Parathyroid adenoma (tissue), 2 donors: ENCODE data around the gene FADS1.

ENCODE experiments used
- H2AFZ ChIP-seq: fragments of 300-600 bp; sonication (generic); one replicate; pipeline ENCODE4 v1.7.0; 2017; ENCODE audit warnings: antibody characterized with exemption, mild to moderate bottlenecking
- H3K27ac ChIP-seq: fragments of 300-600 bp; sonication (generic); one replicate; pipeline ENCODE4 v1.7.0; 2017
- H3K27me3 ChIP-seq: fragments of 300-600 bp; sonication (generic); one replicate; pipeline ENCODE4 v1.7.0; 2017; ENCODE audit warnings: low read length; ENCODE audit not compliant: control insufficient read depth, insufficient read depth
- H3K36me3 ChIP-seq: fragments of 300-600 bp; sonication (generic); one replicate; pipeline ENCODE4 v1.7.0; 2017; ENCODE audit warnings: low read length; ENCODE audit not compliant: control insufficient read depth, insufficient read depth
- H3K4me1 ChIP-seq: fragments of 300-600 bp; sonication (generic); one replicate; pipeline ENCODE4 v1.7.0; 2017; ENCODE audit warnings: control low read depth
- H3K4me2 ChIP-seq: fragments of 300-600 bp; sonication (generic); one replicate; pipeline ENCODE4 v1.7.0; 2017; ENCODE audit warnings: low read length
- H3K4me3 ChIP-seq: fragments of 300-600 bp; sonication (generic); one replicate; pipeline ENCODE4 v1.7.0; 2017; ENCODE audit warnings: low read depth, low read length
- H3K79me2 ChIP-seq: fragments of 300-600 bp; sonication (generic); one replicate; pipeline ENCODE4 v1.7.0; 2017; ENCODE audit warnings: control low read depth
- H3K9ac ChIP-seq: fragments of 300-600 bp; sonication (generic); one replicate; pipeline ENCODE4 v1.7.0; 2017; ENCODE audit warnings: mild to moderate bottlenecking
- H3K9me3 ChIP-seq: fragments of 300-600 bp; sonication (generic); one replicate; pipeline ENCODE4 v1.7.0; 2017; ENCODE audit warnings: low read length; ENCODE audit not compliant: control insufficient read depth
- TF ChIP-seq, protein P1 (sequence below): fragments of 300-600 bp; sonication (generic); IDR thresholded peaks from one replicate; pipeline ENCODE4 v1.7.0; 2017; ENCODE audit warnings: antibody characterized with exemption, mild to moderate bottlenecking
- donor health status: primary hyperparathyroidism.

The FADS1 gene

DNA sequence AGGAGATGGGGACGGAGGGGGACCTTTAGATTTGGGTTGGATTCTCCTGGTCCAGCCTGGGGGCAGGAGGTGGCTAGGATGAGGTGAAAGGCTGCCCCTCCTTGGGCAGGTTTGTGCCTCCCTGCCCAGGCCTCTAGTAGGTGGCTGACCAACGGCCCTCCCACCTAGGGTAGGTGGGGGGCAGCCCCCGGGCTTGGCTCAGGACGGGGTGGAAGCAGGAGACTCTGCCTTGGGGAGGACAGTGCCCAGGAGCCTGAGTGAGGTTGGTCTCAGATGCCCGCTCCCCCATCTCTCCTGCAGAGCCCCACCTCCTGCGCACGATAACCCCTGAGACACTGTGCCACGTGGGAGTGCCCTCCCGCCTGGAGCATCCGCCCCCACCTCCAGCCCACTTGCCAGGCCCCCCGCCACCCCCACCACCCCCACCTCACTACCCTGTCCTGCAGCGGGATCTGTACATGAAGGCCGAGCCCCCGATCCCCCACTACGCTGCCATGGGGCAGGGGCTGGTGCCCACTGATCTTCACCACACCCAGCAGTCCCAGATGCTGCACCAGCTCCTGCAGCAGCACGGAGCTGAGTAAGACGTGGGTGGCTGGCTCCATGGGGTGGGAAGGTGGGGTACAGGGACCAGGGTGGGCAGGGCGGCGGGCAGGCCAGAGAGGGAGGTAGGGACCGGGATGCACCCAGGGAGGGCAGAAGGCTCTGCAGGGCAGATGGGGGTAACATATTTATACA, 46.7 kb downstream of the FADS1 start:
- no peaks in the 10 kb centered on the region for H3K79me2 ChIP-seq
- no peak overlapping the region for H3K27ac ChIP-seq
- no peak overlapping the region for H3K4me2 ChIP-seq
- no peaks in the 10 kb centered on the region for H3K27me3 ChIP-seq
- no peaks in the 10 kb centered on the region for H3K36me3 ChIP-seq
- TF ChIP-seq, protein P1, sequence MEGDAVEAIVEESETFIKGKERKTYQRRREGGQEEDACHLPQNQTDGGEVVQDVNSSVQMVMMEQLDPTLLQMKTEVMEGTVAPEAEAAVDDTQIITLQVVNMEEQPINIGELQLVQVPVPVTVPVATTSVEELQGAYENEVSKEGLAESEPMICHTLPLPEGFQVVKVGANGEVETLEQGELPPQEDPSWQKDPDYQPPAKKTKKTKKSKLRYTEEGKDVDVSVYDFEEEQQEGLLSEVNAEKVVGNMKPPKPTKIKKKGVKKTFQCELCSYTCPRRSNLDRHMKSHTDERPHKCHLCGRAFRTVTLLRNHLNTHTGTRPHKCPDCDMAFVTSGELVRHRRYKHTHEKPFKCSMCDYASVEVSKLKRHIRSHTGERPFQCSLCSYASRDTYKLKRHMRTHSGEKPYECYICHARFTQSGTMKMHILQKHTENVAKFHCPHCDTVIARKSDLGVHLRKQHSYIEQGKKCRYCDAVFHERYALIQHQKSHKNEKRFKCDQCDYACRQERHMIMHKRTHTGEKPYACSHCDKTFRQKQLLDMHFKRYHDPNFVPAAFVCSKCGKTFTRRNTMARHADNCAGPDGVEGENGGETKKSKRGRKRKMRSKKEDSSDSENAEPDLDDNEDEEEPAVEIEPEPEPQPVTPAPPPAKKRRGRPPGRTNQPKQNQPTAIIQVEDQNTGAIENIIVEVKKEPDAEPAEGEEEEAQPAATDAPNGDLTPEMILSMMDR: no peak
- no peaks in the 10 kb centered on the region for H3K4me1 ChIP-seq
- H3K9ac ChIP-seq: no peak overlapping the region
- no peak overlapping the region for H2AFZ ChIP-seq
- no peaks in the 10 kb centered on the region for H3K9me3 ChIP-seq
- H3K4me3 ChIP-seq: no peak overlapping the region

DNA sequence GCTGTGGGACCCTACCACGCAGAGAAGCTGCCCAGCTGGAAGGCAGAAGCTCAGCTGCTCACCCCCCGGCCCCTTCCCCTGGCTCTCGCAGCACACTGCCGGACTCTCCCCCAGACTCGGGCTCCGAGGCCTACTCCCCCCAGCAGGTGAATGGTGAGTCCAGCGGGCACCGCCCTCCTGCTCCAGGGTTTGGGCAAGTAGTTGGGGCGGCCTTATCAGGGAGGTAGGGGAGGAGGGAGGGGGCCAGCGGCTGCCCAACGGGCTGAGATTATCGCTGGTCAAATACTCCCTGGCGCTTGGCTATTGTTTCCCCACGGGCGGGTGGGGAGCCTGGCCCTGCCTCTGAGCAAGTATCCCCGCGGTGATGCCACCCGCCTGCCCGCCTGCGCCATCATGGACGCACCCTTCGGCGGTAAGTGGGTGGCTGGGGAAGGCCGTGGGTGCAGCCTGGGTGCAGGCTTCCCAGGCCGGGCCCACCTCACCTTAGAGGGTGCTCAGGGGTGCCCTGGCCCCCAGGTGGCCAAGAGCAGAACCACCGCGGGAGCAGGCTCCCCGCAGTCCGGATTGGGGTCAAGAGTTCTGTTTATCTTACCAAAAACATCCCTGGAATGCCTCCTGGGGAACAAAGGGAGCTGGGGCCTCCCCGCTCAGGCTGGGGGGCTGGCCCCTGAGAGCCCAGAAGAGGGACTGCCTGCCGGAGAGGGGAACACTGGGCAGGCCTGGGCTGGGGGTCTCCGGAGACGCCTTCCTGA, 47.5 kb downstream of the FADS1 start:
- Histone ChIP-seq H3K36me3 (no peaks in the 10 kb centered on the region), H3K9ac (no peak overlapping the region), H3K4me1 (no peaks in the 10 kb centered on the region), H2AFZ (no peak overlapping the region), H3K27me3 (no peaks in the 10 kb centered on the region), H3K79me2 (no peaks in the 10 kb centered on the region), H3K27ac (no peak overlapping the region), H3K9me3 (no peaks in the 10 kb centered on the region), H3K4me2 (no peak overlapping the region), H3K4me3 (no peak overlapping the region)
- TF ChIP-seq, protein P1: no peak

- Histone ChIP-seq H3K27me3 (no peaks in the 10 kb centered on the region), H3K9me3 (no peaks in the 10 kb centered on the region), H3K27ac (no peak overlapping the region), H3K79me2 (no peaks in the 10 kb centered on the region), H3K4me2 (no peak overlapping the region), H3K36me3 (no peaks in the 10 kb centered on the region), H3K4me1 (no peaks in the 10 kb centered on the region), H2AFZ (no peak overlapping the region), H3K9ac (no peak overlapping the region), H3K4me3 (no peak overlapping the region)
- TF ChIP-seq, protein P1: no peak
Measured at GRCh38 chr11:61768376-61769076, 48.3 kb downstream of the FADS1 start.

DNA sequence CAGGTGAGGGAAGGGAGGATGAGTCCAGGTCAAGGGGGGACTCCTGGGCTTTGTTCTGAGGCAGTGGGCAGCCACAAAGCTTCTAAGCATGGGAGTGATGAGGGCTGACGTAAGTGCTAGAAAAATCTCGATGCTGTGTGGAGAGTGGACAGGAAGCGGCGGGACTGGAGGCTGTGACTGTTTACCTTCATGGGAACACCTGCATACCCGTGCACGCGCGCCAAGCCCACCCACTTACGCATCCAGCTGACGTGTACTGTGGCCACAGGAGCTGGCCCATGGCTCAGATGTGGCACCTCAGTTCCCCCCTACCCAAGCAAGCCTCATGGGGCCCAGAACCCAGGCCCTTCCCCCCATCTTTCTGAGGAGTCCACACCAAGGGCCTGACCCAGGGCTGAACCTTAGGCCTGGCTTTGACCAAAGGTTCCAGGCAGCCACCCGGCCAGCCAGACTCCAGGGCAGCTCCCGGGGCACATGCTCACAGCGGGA, 50.4 kb downstream of the FADS1 start:
- Histone ChIP-seq H3K4me1 (no peaks in the 10 kb centered on the region), H3K79me2 (no peaks in the 10 kb centered on the region), H3K4me2 (no peak overlapping the region), H2AFZ (no peak overlapping the region), H3K9me3 (no peaks in the 10 kb centered on the region), H3K27ac (no peak overlapping the region), H3K4me3 (no peak overlapping the region), H3K36me3 (no peaks in the 10 kb centered on the region), H3K9ac (no peak overlapping the region), H3K27me3 (no peaks in the 10 kb centered on the region)
- TF ChIP-seq, protein P1: no peak
